ENCODE results near the gene ID3. TPM values are rescaled to one million over a fixed set of nuclear protein-coding genes. Genes with fewer than 3 reads are reported as not detected.

The ID3 gene
- total and polyA plus RNA-seq, 7 experiments from 2014 or later, result 13.0 to 89.4 (median 28.3) TPM

DNA sequence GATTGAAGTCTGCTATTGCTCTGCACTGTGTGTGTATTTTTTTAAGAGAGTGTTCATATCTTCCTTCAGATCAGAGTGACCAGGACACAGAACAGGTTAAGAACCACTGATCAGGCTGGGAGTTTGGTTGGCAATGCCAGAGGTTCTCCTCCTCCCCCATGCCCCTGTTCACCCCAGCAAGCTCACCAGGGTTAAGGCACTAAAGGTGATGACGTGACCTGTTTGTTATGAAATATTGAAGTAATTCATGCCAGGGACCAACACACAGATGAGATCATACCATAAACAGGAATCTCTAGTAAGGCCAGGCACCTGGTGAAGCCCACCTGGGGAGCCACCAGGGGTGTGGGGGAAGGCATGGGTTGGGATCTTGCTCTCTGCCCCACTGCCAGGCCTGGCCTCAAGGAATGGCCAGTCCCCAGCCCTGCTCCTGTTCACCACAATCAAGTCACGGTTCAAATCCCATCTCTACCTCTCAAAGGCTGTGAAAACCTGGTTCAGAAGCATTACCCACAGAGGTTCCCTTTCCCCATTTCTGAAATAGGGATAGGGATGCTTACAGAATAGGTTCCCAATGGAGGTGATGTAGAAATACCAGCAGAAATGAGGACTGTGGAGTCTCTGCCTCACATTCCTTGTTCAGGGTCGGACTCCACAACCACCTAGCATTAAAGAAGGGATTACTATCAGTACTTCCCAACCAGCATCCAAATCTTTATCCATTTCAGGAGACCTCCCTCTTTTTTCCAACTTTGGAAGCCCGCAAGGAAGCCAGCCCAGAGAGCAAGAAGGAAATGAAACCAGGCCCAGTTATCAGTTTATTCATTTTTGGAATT, 2.4 kb downstream of the ID3 start:
- Mint-ChIP-seq H3K4me3 (peak overlapping the region; percentile 85 to 98 (median 93)), H3K4me1 (peaks cover 40 to 77% (median 66%) of the 10 kb centered on the region in 7 donors), H3K27ac (peak overlapping the region; percentile 66 to 98 (median 92)), H3K9me3 (peaks cover 0 to 3% (median 0%) of the 10 kb centered on the region in 11 donors), H3K36me3 (peaks cover 0 to 5% (median 4%) of the 10 kb centered on the region in 5 donors), H3K27me3 (peaks cover 0 to 31% (median 0%) of the 10 kb centered on the region in 5 donors)
- H3K36me3 ChIP-seq (ENCODE audit: control insufficient read depth in 2 of 3, insufficient read depth in 3 of 3, low read length in 3 of 3), result peaks cover 0 to 10% (median 0%) of the 10 kb centered on the region in 3 experiments
- H3K27me3 ChIP-seq (ENCODE audit: control insufficient read depth in 2 of 2, insufficient read depth in 2 of 2, low read length in 2 of 2), result no peaks in the 10 kb centered on the region
- POLR2A ChIA-PET, result interaction anchor here (0.6 to 57.7 kb wide), 14 partner anchors 8 to 76 kb away, joined by 3 to 1267 read pairs (median 28); no protein-coding TSS in a partner anchor
- intact Hi-C loops (cut with micrococcal nuclease), result loop anchor here (5.0 to 10.0 kb wide), 2 partner anchors 35 to 188 kb away; partner anchors contain the start of gene ELOA (in 1 of the 2)
- H3K4me1 ChIP-seq (ENCODE audit: control insufficient read depth in 2 of 2, insufficient read depth in 2 of 2, low read length in 2 of 2), result peaks cover 21 to 44% of the 10 kb centered on the region in 2 donors
- ATAC-seq, result no peak
- DNase-seq, result peak in 3 of 9 donors; percentile 34 to 66 (median 38)
- H3K4me3 ChIP-seq (ENCODE audit: low read length), result peak overlapping the region; percentile 94
- CTCF ChIA-PET, result interaction anchor here (1.4 to 25.8 kb wide), 9 partner anchors 11 to 76 kb away, joined by 4 to 643 read pairs (median 14); no protein-coding TSS in a partner anchor
- H3K27ac ChIP-seq (ENCODE audit: low read depth, low read length), result peak overlapping the region; percentile 91
- H3K9me3 ChIP-seq (ENCODE audit: control insufficient read depth in 2 of 3, low read length in 3 of 3), result no peaks in the 10 kb centered on the region

DNA sequence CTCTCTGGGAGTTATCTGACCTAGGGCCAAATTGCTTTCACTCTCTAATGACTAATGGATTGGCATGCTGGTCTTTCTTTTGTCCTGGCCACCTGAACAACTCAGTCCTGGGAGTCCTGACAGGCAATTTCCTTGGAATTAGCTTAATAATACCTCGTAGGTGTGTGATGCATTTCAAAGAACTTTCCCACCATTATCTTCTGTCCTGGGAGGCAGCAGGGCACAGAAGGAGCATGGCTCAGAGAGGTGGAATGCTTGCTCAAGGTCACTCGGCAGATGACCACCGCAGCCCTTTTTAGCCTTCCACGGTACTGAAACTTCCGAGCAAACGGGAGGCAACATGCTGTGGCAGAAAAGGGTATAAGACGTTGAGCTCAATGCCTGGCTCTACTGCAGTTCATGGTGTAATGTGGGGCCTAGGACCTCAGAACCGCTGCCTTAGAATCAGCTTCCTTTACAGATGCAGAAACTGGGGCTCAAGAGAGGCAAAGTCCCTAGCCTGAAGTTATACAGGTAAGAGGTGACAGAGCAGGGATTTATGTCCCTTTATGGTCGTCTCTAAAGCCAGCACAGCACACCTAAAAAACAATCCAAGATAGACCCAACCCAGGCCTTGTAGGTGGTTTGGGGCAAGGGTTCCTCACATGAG, 3.2 kb downstream of the ID3 start:
- Mint-ChIP-seq H3K27ac (peak overlapping the region; percentile 66 to 98 (median 92)), H3K27me3 (peaks cover 0 to 24% (median 0%) of the 10 kb centered on the region in 5 donors), H3K36me3 (peaks cover 0 to 5% (median 4%) of the 10 kb centered on the region in 5 donors), H3K4me1 (peaks cover 38 to 75% (median 66%) of the 10 kb centered on the region in 7 donors), H3K4me3 (peak overlapping the region; percentile 85 to 98 (median 93)), H3K9me3 (peaks cover 0 to 3% (median 0%) of the 10 kb centered on the region in 11 donors)
- ATAC-seq (no peak), DNase-seq (peak in 2 of 9 donors; percentile 25 to 39)
- Histone ChIP-seq H3K27ac (ENCODE audit: low read depth, low read length) (peak overlapping the region; percentile 91), H3K27me3 (ENCODE audit: control insufficient read depth in 2 of 2, insufficient read depth in 2 of 2, low read length in 2 of 2) (no peaks in the 10 kb centered on the region), H3K9me3 (ENCODE audit: control insufficient read depth in 2 of 3, low read length in 3 of 3) (no peaks in the 10 kb centered on the region), H3K36me3 (ENCODE audit: control insufficient read depth in 2 of 3, insufficient read depth in 3 of 3, low read length in 3 of 3) (peaks cover 0 to 10% (median 0%) of the 10 kb centered on the region in 3 experiments), H3K4me3 (ENCODE audit: low read length) (peak overlapping the region; percentile 94), H3K4me1 (ENCODE audit: control insufficient read depth in 2 of 2, insufficient read depth in 2 of 2, low read length in 2 of 2) (peaks cover 21 to 44% of the 10 kb centered on the region in 2 donors)
- CTCF ChIA-PET, result interaction anchor here (1.4 to 25.8 kb wide), 9 partner anchors 11 to 77 kb away, joined by 4 to 643 read pairs (median 6); no protein-coding TSS in a partner anchor
- POLR2A ChIA-PET, result interaction anchor here (0.6 to 57.7 kb wide), 15 partner anchors 9 to 188 kb away, joined by 3 to 1267 read pairs (median 8); partner anchors contain the start of gene ELOA
- intact Hi-C loops (cut with micrococcal nuclease), result loop anchor here (1.0 to 10.0 kb wide), 7 partner anchors 25 to 189 kb away; partner anchors contain the start of genes E2F2 (in 1 of the 2) and ELOA (in 1 of the 2)

- Mint-ChIP-seq H3K27me3 (peaks cover 0 to 18% (median 0%) of the 10 kb centered on the region in 5 donors), H3K9me3 (peaks cover 0 to 3% (median 0%) of the 10 kb centered on the region in 11 donors), H3K27ac (peak overlapping the region; percentile 84 to 98 (median 92)), H3K4me1 (peaks cover 36 to 75% (median 65%) of the 10 kb centered on the region in 7 donors), H3K4me3 (peak overlapping the region; percentile 85 to 98 (median 92)), H3K36me3 (peaks cover 0 to 5% (median 4%) of the 10 kb centered on the region in 5 donors)
- no peaks in the 10 kb centered on the region for H3K9me3 ChIP-seq (ENCODE audit: control insufficient read depth in 2 of 3, low read length in 3 of 3)
- DNase-seq, result no peak
- CTCF ChIA-PET, result interaction anchor here (0.6 to 25.8 kb wide), 16 partner anchors 9 to 78 kb away, joined by 3 to 643 read pairs (median 4); no protein-coding TSS in a partner anchor
- ATAC-seq, result peak; percentile 3
- H3K4me1 ChIP-seq (ENCODE audit: control insufficient read depth in 2 of 2, insufficient read depth in 2 of 2, low read length in 2 of 2), result peaks cover 21 to 48% of the 10 kb centered on the region in 2 donors
- H3K36me3 ChIP-seq (ENCODE audit: control insufficient read depth in 2 of 3, insufficient read depth in 3 of 3, low read length in 3 of 3), result peaks cover 0 to 10% (median 0%) of the 10 kb centered on the region in 3 experiments
- H3K4me3 ChIP-seq (ENCODE audit: low read length), result peak overlapping the region; percentile 94
- POLR2A ChIA-PET, result interaction anchor here (0.6 to 57.7 kb wide), 16 partner anchors 10 to 211 kb away, joined by 3 to 1267 read pairs (median 6); partner anchors contain the start of genes ELOA and HNRNPR
- intact Hi-C loops (cut with micrococcal nuclease), result loop anchor here (1.0 to 10.0 kb wide), 7 partner anchors 25 to 189 kb away; partner anchors contain the start of genes E2F2 (in 1 of the 2) and ELOA (in 1 of the 2)
- peak overlapping the region; percentile 91 for H3K27ac ChIP-seq (ENCODE audit: low read depth, low read length)
- no peaks in the 10 kb centered on the region for H3K27me3 ChIP-seq (ENCODE audit: control insufficient read depth in 2 of 2, insufficient read depth in 2 of 2, low read length in 2 of 2)
These were observed 3.9 kb downstream of the ID3 start for GRCh38 chr1:23555270-23555985.

- peak overlapping the region; percentile 91 for H3K27ac ChIP-seq (ENCODE audit: low read depth, low read length)
- peaks cover 29 to 70% (median 58%) of the 10 kb centered on the region in 7 donors for H3K4me1 Mint-ChIP-seq
- peak overlapping the region; percentile 94 for H3K4me3 ChIP-seq (ENCODE audit: low read length)
- peak overlapping the region; percentile 92 to 98 (median 96) for H3K27ac Mint-ChIP-seq
- peaks cover 0 to 10% (median 0%) of the 10 kb centered on the region in 3 experiments for H3K36me3 ChIP-seq (ENCODE audit: control insufficient read depth in 2 of 3, insufficient read depth in 3 of 3, low read length in 3 of 3)
- peaks cover 0 to 3% (median 0%) of the 10 kb centered on the region in 11 donors for H3K9me3 Mint-ChIP-seq
- peaks cover 0 to 5% (median 4%) of the 10 kb centered on the region in 5 donors for H3K36me3 Mint-ChIP-seq
- H3K27me3 Mint-ChIP-seq, result peaks cover 0 to 10% (median 0%) of the 10 kb centered on the region in 5 donors
- POLR2A ChIA-PET, result interaction anchor here (0.8 to 57.7 kb wide), 13 partner anchors 9 to 210 kb away, joined by 3 to 1267 read pairs (median 27); partner anchors contain the start of genes ELOA and HNRNPR
- intact Hi-C loops (cut with micrococcal nuclease), result loop anchor here (1.0 to 10.0 kb wide), 9 partner anchors 10 to 190 kb away; partner anchors contain the start of genes E2F2 (in 1 of the 2) and ELOA (in 1 of the 2)
- DNase-seq (peak; percentile 70 to 87 (median 85)), ATAC-seq (peak; percentile 90)
- no peaks in the 10 kb centered on the region for H3K9me3 ChIP-seq (ENCODE audit: control insufficient read depth in 2 of 3, low read length in 3 of 3)
- H3K4me1 ChIP-seq (ENCODE audit: control insufficient read depth in 2 of 2, insufficient read depth in 2 of 2, low read length in 2 of 2), result peaks cover 21 to 44% of the 10 kb centered on the region in 2 donors
- peak overlapping the region; percentile 89 to 98 (median 92) for H3K4me3 Mint-ChIP-seq
- H3K27me3 ChIP-seq (ENCODE audit: control insufficient read depth in 2 of 2, insufficient read depth in 2 of 2, low read length in 2 of 2), result no peaks in the 10 kb centered on the region
- CTCF ChIA-PET, result interaction anchor here (0.5 to 25.8 kb wide), 18 partner anchors 9 to 114 kb away, joined by 3 to 643 read pairs (median 4); no protein-coding TSS in a partner anchor
These were observed 4.6 kb downstream of the ID3 start for GRCh38 chr1:23554481-23555269.

- POLR2A ChIA-PET, result interaction anchor here (0.8 to 57.7 kb wide), 10 partner anchors 9 to 200 kb away, joined by 3 to 1267 read pairs (median 38); no protein-coding TSS in a partner anchor
- peak overlapping the region; percentile 92 to 96 (median 96) for H3K27ac Mint-ChIP-seq
- no peak for ATAC-seq
These were observed 5.2 kb downstream of the ID3 start for GRCh38 chr1:23554127-23554480.

More at GRCh38 chr1:23554127-23554480, 5.2 kb downstream of the ID3 start:
- Histone ChIP-seq H3K9me3 (ENCODE audit: control insufficient read depth in 2 of 3, low read length in 3 of 3) (no peaks in the 10 kb centered on the region), H3K4me1 (ENCODE audit: control insufficient read depth in 2 of 2, insufficient read depth in 2 of 2, low read length in 2 of 2) (peaks cover 21 to 43% of the 10 kb centered on the region in 2 donors), H3K27ac (ENCODE audit: low read depth, low read length) (peak overlapping the region; percentile 91), H3K4me3 (ENCODE audit: low read length) (peak overlapping the region; percentile 76), H3K36me3 (ENCODE audit: control insufficient read depth in 2 of 3, insufficient read depth in 3 of 3, low read length in 3 of 3) (peaks cover 0 to 7% (median 0%) of the 10 kb centered on the region in 3 experiments), H3K27me3 (ENCODE audit: control insufficient read depth in 2 of 2, insufficient read depth in 2 of 2, low read length in 2 of 2) (no peaks in the 10 kb centered on the region)
- CTCF ChIA-PET, result interaction anchor here (0.5 to 25.8 kb wide), 9 partner anchors 9 to 114 kb away, joined by 3 to 643 read pairs (median 3); no protein-coding TSS in a partner anchor
- H3K36me3 Mint-ChIP-seq, result peaks cover 0 to 5% (median 4%) of the 10 kb centered on the region in 5 donors
- peak overlapping the region; percentile 83 to 95 (median 90) for H3K4me3 Mint-ChIP-seq
- H3K27me3 Mint-ChIP-seq, result peaks cover 0 to 7% (median 0%) of the 10 kb centered on the region in 5 donors
- intact Hi-C loops (cut with micrococcal nuclease), result loop anchor here (1.0 to 10.0 kb wide), 6 partner anchors 10 to 191 kb away; partner anchors contain the start of genes E2F2 (in 1 of the 2) and ELOA (in 1 of the 2)
- DNase-seq, result no peak
- peaks cover 27 to 68% (median 56%) of the 10 kb centered on the region in 7 donors for H3K4me1 Mint-ChIP-seq
- peaks cover 0 to 3% (median 0%) of the 10 kb centered on the region in 11 donors for H3K9me3 Mint-ChIP-seq

Measured in naive thymus-derived CD4-positive, alpha-beta T cell (primary cell).